ENCODE measurements around the gene JMJD1C. TPM values are rescaled to one million over a fixed set of nuclear protein-coding genes. Genes with fewer than 3 reads are reported as not detected.

Gene JMJD1C
- total and polyA plus RNA-seq, 12 donors, result 14.4 to 70.4 (median 39.2) TPM

DNA sequence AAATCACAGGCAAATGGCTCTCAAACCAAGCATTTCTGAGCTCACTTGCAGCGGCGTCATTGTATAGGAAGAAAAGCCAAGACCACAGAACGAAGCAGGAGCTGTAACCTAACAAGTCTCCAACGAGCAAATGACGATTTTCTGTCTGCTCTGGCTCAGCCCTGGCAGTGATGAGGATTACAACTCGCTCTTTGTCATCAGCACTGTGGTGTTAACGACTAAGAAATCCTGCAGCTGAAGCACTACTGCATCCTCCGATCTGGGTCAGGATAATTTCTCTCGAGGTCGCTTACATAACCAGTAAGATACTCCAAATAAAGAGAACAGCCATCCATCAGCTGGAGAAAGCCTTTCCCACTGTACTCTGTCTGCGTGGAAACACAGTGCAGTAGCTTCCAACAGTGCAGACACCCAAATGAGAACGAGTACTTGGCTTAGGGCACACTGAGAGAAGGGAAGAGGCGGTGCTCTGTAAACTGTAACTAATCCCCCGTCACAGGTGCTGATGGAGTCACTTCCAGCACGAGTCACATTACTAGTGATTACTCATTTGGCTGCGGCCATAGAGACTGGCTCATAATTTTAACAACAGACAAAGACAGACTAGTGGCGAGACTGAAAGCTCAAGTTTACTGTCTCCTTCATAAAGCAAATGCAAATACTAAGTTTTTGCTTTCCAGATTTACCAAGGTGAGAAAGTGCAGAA, 196.8 kb downstream of the JMJD1C start:
- intact Hi-C loops (cut with DNase I), result loop anchor here in 7 of 10 donors (1.0 to 10.0 kb wide), 12 partner anchors 37 to 444 kb away; partner anchors contain the start of genes JMJD1C (in 4 of the 7) and REEP3 (in 3 of the 7)
- Histone ChIP-seq H3K9me3 (no peaks in the 10 kb centered on the region), H3K27ac (peak overlapping the region; percentile 83 to 95 (median 89)), H3K27me3 (no peaks in the 10 kb centered on the region), H3K4me1 (peaks cover 0 to 40% (median 23%) of the 10 kb centered on the region in 9 donors), H3K36me3 (no peaks in the 10 kb centered on the region), H3K4me3 (peak overlapping the region; percentile 41 to 66 (median 59))
- ATAC-seq (peak; percentile 94 to 99 (median 96)), DNase-seq (peak; percentile 21 to 93)
- 0% methylated on average over 17 of the region's 17 CpGs for WGBS, 2 donors
- TF ChIP-seq, protein P1, sequence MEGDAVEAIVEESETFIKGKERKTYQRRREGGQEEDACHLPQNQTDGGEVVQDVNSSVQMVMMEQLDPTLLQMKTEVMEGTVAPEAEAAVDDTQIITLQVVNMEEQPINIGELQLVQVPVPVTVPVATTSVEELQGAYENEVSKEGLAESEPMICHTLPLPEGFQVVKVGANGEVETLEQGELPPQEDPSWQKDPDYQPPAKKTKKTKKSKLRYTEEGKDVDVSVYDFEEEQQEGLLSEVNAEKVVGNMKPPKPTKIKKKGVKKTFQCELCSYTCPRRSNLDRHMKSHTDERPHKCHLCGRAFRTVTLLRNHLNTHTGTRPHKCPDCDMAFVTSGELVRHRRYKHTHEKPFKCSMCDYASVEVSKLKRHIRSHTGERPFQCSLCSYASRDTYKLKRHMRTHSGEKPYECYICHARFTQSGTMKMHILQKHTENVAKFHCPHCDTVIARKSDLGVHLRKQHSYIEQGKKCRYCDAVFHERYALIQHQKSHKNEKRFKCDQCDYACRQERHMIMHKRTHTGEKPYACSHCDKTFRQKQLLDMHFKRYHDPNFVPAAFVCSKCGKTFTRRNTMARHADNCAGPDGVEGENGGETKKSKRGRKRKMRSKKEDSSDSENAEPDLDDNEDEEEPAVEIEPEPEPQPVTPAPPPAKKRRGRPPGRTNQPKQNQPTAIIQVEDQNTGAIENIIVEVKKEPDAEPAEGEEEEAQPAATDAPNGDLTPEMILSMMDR (IDR thresholded peaks at IDR 0.05), result peak in 6 of 9 donors; percentile 24 to 55 (median 46)

- H3K4me1 ChIP-seq, result peaks cover 0 to 37% (median 22%) of the 10 kb centered on the region in 9 donors
- H3K27me3 ChIP-seq, result no peaks in the 10 kb centered on the region
These were observed 197.5 kb downstream of the JMJD1C start for GRCh38 chr10:63268149-63268797.

DNA sequence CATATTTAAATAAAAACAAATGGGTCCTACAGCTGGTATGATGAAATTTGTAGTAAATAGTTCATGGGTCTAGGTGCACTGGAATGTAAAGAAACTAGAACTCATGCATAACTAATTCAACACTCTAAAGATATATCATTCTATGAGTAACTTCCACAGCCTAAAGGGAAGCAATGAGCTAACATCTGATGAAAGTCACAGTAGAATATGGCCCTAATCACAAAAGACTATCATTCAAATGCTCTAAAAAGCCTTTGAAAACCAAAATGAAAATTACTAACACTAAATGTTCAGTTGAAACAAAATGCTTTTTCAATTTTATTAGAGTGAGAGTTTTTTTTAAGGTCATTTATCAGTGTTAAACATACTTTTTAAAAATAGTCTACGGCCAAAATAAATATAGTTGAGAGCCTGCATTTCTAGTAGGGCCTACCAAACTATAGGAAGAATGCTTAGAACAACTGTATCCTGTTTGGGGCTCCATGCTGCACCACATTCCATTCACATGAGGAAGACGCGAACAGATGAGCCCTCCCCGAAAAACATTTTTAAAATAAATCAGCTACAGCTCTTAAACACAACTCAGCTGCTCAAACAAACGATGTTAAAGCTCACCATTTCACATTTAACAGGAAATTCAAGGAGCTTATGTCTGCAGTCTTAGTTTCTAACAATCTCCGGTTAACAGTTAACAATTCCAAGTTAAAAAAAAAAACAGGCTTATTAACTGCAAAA, 198.2 kb downstream of the JMJD1C start:
- intact Hi-C loops (cut with DNase I), result loop anchor here in 7 of 10 donors (1.0 to 10.0 kb wide), 11 partner anchors 35 to 445 kb away; partner anchors contain the start of genes JMJD1C (in 3 of the 7) and REEP3 (in 3 of the 7)
- no peaks in the 10 kb centered on the region for H3K27me3 ChIP-seq
- DNase-seq (peak in 1 of 2 donors; percentile 26), ATAC-seq (peak in 4 of 8 donors; percentile 41 to 54 (median 46))
- peak overlapping the region; percentile 83 to 95 (median 89) for H3K27ac ChIP-seq
- peak overlapping the region; percentile 41 to 66 (median 59) for H3K4me3 ChIP-seq
- H3K4me1 ChIP-seq, result peaks cover 0 to 39% (median 29%) of the 10 kb centered on the region in 9 donors
- no peaks in the 10 kb centered on the region for H3K36me3 ChIP-seq
- TF ChIP-seq, protein P1 (IDR thresholded peaks at IDR 0.05), result no peak
- WGBS, 2 donors, result 0 to 1% methylated on average over 6 of the region's 6 CpGs
- H3K9me3 ChIP-seq, result no peaks in the 10 kb centered on the region

More at GRCh38 chr10:63268149-63268797, 197.5 kb downstream of the JMJD1C start:
- intact Hi-C loops (cut with DNase I), result loop anchor here in 7 of 10 donors (1.0 to 10.0 kb wide), 11 partner anchors 36 to 445 kb away; partner anchors contain the start of genes JMJD1C (in 3 of the 7) and REEP3 (in 3 of the 7)
- H3K9me3 ChIP-seq, result no peaks in the 10 kb centered on the region
- H3K4me3 ChIP-seq, result peak overlapping the region; percentile 41 to 66 (median 59)
- WGBS, 2 donors, result 1 to 5% methylated on average over 3 of the region's 3 CpGs
- no peaks in the 10 kb centered on the region for H3K36me3 ChIP-seq
- no peak for DNase-seq
- H3K27ac ChIP-seq, result peak overlapping the region; percentile 83 to 95 (median 89)
- TF ChIP-seq, protein P1 (IDR thresholded peaks at IDR 0.05), result no peak
- no peak for ATAC-seq

Measured in heart right ventricle (tissue), 16 donors.